ENCODE results near the gene CCDC9B. TPM values are rescaled to one million over a fixed set of nuclear protein-coding genes. Genes with fewer than 3 reads are reported as not detected.

The CCDC9B gene
- total RNA-seq, 1 experiment from 2014 or later = 1.4 TPM

- H3K27me3 Mint-ChIP-seq (ENCODE audit: low read depth) = peaks cover 19% of the 10 kb centered on the region
- POLR2A ChIA-PET = no interaction called here
- H3K27ac Mint-ChIP-seq = no peak overlapping the region
- no peak overlapping the region for H3K4me3 Mint-ChIP-seq
- H3K36me3 Mint-ChIP-seq = no peaks in the 10 kb centered on the region
- ATAC-seq = no peak
- no peak for DNase-seq (ENCODE audit: low spot score)
- no peak for TF ChIP-seq CREM (CRISPR knock-in tag; IDR thresholded peaks at IDR 0.05)
- TF ChIP-seq NFATC4 (CRISPR knock-in tag; IDR thresholded peaks at IDR 0.05) = no peak
- no peak for TF ChIP-seq KAT7 (CRISPR knock-in tag; IDR thresholded peaks at IDR 0.05; ENCODE audit: borderline replicate concordance)
- no peak for TF ChIP-seq ZNF671 (CRISPR knock-in tag; IDR thresholded peaks at IDR 0.05)
- no peak for TF ChIP-seq E2F4 (CRISPR knock-in tag; IDR thresholded peaks at IDR 0.05; ENCODE audit: borderline replicate concordance, low read depth)
- TF ChIP-seq PRDM15 (CRISPR knock-in tag; IDR thresholded peaks at IDR 0.05) = no peak
- TF ChIP-seq IRF2 (CRISPR knock-in tag; IDR thresholded peaks at IDR 0.05; ENCODE audit: borderline replicate concordance, low read depth) = no peak
- TF ChIP-seq ZNF121 (CRISPR knock-in tag; IDR thresholded peaks at IDR 0.05) = no peak
- TF ChIP-seq ZBTB21 (CRISPR knock-in tag; IDR thresholded peaks at IDR 0.05; ENCODE audit: borderline replicate concordance) = no peak
- no peak for TF ChIP-seq ARID4B (CRISPR knock-in tag; IDR thresholded peaks at IDR 0.05; ENCODE audit: borderline replicate concordance)
- no peak for TF ChIP-seq STAT6 (CRISPR knock-in tag; conservative IDR thresholded peaks at IDR 0.05; ENCODE audit: low read depth)
- no peak for TF ChIP-seq PREB (CRISPR knock-in tag; IDR thresholded peaks at IDR 0.05; ENCODE audit: borderline replicate concordance)
- no peak for TF ChIP-seq EMX1 (CRISPR knock-in tag; IDR thresholded peaks at IDR 0.05)
- TF ChIP-seq SOX15 (CRISPR knock-in tag; IDR thresholded peaks at IDR 0.05) = no peak
- no peak for TF ChIP-seq OVOL2 (CRISPR knock-in tag; IDR thresholded peaks at IDR 0.05; ENCODE audit: borderline replicate concordance)
- TF ChIP-seq RELA (CRISPR knock-in tag; IDR thresholded peaks at IDR 0.05; ENCODE audit: borderline replicate concordance) = no peak
- no peak for TF ChIP-seq ZNF396 (CRISPR knock-in tag; IDR thresholded peaks at IDR 0.05; ENCODE audit: borderline replicate concordance)
- CTCF ChIA-PET = interaction anchor here (1.7 to 17.8 kb wide), 4 partner anchors 9 to 38 kb away, joined by 9 to 690 read pairs (median 222); partner anchors contain the start of genes ANKRD63 and INAFM2
- no peaks in the 10 kb centered on the region for H3K9me3 Mint-ChIP-seq
- H3K4me1 Mint-ChIP-seq = peaks cover 21% of the 10 kb centered on the region
Measured at GRCh38 chr15:40312370-40313158, 28.2 kb downstream of the CCDC9B start.

Data from WTC11 (cell line).